Activated naive CD4-positive, alpha-beta T cell treated with anti-CD3 and anti-CD28 coated beads for 36 hours (primary cell): Measurements from ENCODE around the gene STAC2. TPM values are rescaled to one million over a fixed set of nuclear protein-coding genes. Genes with fewer than 3 reads are reported as not detected.
"Not testable (repeated sequence)": the region's sequence is repeated elsewhere in the genome, so short reads cannot be mapped to it uniquely, and the experiment has no call there.

Experiments
- CTCF ChIA-PET: fragments of 350-600 bp; sonication (Branson Sonifier 250); formaldehyde crosslinking; loops from one replicate; lab custom pipeline; 2021; ENCODE audit warnings: antibody characterized with exemption; lab: Charles Lee
- DNase-seq: peaks from one replicate; pipeline ENCODE4 v3.0.0-alpha.2; 2020
- H3K27ac Mint-ChIP-seq: one replicate; pipeline ENCODE4 v1.8.0; 2021; ENCODE audit warnings: mild to moderate bottlenecking, mixed read lengths
- H3K27me3 Mint-ChIP-seq: one replicate; pipeline ENCODE4 v1.8.0; 2021; ENCODE audit warnings: low read depth, mixed read lengths
- H3K36me3 Mint-ChIP-seq: one replicate; pipeline ENCODE4 v1.8.0; 2021; ENCODE audit warnings: low read depth, mixed read lengths
- H3K4me1 Mint-ChIP-seq: one replicate; pipeline ENCODE4 v1.8.0; 2021; ENCODE audit warnings: low read depth, mixed read lengths
- H3K4me3 Mint-ChIP-seq: one replicate; pipeline ENCODE4 v1.8.0; 2021; ENCODE audit warnings: mild to moderate bottlenecking, moderate library complexity, mixed read lengths
- H3K9me3 Mint-ChIP-seq: one replicate; pipeline ENCODE4 v1.8.0; 2021; ENCODE audit warnings: mixed read lengths
- intact Hi-C: fragments of 100-400 bp; cut with micrococcal nuclease; formaldehyde crosslinking; loops from one replicate; pipeline ENCODE4 v1.15.1; 2023
- total RNA-seq, 2 experiments: library from RNA; stranded (reverse); gene quantifications; one replicate each; pipeline ENCODE4 v1.2.3, GENCODE V29; 2021

Gene STAC2
- total RNA-seq, 2 experiments from 2014 or later: not detected

DNA sequence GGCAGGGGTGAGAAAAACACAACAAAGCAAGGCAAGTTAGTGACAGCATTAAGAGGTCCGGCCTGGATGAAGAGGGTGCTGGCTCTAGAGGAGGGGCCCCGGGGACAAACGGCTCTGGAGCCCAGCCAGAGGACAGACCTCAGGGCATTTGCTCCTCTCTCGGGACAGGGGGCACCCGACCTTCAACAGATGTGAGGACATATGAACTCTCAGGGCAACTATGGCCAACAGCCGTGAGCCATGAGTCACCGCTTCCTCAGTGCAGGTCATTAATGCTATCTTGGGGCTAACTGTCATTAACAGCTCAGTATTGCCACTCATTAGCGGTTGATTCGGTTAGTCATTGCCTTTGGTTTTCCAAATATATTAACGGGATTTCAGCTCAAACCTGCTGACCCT is 50.1 kb downstream of the STAC2 start:
- CTCF ChIA-PET: interaction anchor here (0.6 to 5.0 kb wide), 14 partner anchors 8 to 304 kb away, joined by 3 to 73 read pairs (median 6); partner anchors contain the start of gene ARL5C
- Mint-ChIP-seq H3K36me3 (no peaks in the 10 kb centered on the region), H3K4me1 (peaks cover 4% of the 10 kb centered on the region), H3K27me3 (no peaks in the 10 kb centered on the region), H3K9me3 (no peaks in the 10 kb centered on the region), H3K4me3 (no peak overlapping the region), H3K27ac (no peak overlapping the region)
- intact Hi-C loops: loop anchor here (1.0 kb wide), 1 partner anchor 192 kb away; no protein-coding TSS in a partner anchor
- DNase-seq: no peak

DNA sequence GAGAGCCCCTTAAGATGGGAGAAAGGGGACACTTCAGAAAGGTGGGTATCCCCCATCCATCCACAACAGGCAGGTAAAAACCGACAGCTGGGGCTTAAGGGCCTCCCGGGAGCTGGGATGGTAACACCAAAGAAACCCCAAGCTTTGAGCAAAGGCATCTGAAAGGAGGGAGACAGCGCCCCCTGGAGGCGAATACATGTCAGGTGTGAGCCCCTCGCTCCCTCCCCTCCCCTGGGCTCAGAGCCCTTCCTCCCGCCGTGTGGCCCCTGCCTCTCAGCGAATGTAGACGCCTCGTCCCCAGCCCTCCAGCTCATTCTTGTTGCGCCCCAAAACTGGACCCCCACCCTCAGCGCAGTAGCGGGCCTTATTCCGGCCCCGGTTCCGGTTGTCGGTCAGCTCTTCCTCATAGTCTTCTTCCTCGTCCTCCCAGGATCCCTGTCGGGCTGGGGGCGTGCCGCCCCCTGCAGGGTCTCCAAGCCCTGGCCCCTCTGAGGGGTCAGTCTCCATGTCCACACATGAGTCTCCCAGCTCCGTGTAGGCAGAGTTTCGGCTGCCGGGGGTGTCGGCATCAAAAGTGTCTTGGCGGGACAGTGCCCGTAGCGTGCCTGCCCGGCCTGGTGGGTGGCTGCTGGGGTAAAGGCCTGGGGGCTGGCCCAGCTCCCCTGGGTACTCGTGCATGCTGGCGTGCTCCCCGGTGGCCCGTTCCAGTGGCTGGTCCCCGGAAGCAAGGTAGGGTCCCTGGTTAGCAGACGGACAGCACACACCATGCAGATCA is 50.6 kb downstream of the STAC2 start:
- Mint-ChIP-seq H3K4me1 (peaks cover 4% of the 10 kb centered on the region), H3K4me3 (no peak overlapping the region), H3K27ac (no peak overlapping the region), H3K9me3 (no peaks in the 10 kb centered on the region), H3K27me3 (no peaks in the 10 kb centered on the region), H3K36me3 (no peaks in the 10 kb centered on the region)
- intact Hi-C loops: loop anchor here (1.0 kb wide), 1 partner anchor 192 kb away; no protein-coding TSS in a partner anchor
- DNase-seq: peak; percentile 85
- CTCF ChIA-PET: interaction anchor here (0.6 to 5.0 kb wide), 26 partner anchors 8 to 617 kb away, joined by 3 to 73 read pairs (median 4); partner anchors contain the start of genes ARL5C, PLXDC1 and RPL19

- no peak overlapping the region for H3K27ac Mint-ChIP-seq
- DNase-seq: no peak
- H3K27me3 Mint-ChIP-seq: peaks cover 5% of the 10 kb centered on the region
- no peaks in the 10 kb centered on the region for H3K9me3 Mint-ChIP-seq
- peaks cover 4% of the 10 kb centered on the region for H3K4me1 Mint-ChIP-seq
- CTCF ChIA-PET: interaction anchor here (0.8 to 5.0 kb wide), 17 partner anchors 9 to 196 kb away, joined by 3 to 73 read pairs (median 4); partner anchors contain the start of genes ARL5C, PLXDC1 and RPL19
- H3K4me3 Mint-ChIP-seq: no peak overlapping the region
- intact Hi-C loops: no loop called here
- H3K36me3 Mint-ChIP-seq: no peaks in the 10 kb centered on the region
These were observed 52.0 kb downstream of the STAC2 start for GRCh38 chr17:39173526-39174274.

DNA sequence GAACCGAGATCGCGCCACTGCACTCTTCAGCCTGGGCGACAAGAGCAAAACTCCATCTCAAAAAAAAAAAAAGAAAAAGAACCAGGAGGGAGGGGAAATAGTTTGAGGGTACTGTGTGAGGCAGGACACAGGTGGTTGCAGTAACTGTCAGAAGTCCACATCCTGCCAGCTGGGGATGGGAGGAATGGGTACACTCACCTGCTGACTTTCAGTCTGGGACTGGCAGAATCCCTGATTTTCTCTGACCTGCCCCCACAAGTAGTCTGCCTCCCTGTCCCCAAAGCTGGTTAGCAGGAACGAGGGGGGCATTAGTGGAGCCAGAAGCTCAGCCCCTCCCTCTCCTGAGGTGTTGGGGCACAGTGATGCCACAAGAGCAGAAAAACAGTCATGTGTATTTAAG is 52.7 kb downstream of the STAC2 start:
- no peak overlapping the region for H3K27ac Mint-ChIP-seq
- CTCF ChIA-PET: interaction anchor here (2.5 to 5.0 kb wide), 3 partner anchors 9 to 190 kb away, joined by 15 to 73 read pairs (median 44); partner anchors contain the start of genes ARL5C and PLXDC1
- no peak overlapping the region for H3K4me3 Mint-ChIP-seq
- H3K36me3 Mint-ChIP-seq: no peaks in the 10 kb centered on the region
- intact Hi-C loops: no loop called here
- peaks cover 7% of the 10 kb centered on the region for H3K27me3 Mint-ChIP-seq
- DNase-seq: no peak
- H3K4me1 Mint-ChIP-seq: peaks cover 4% of the 10 kb centered on the region
- no peaks in the 10 kb centered on the region for H3K9me3 Mint-ChIP-seq

- CTCF ChIA-PET: interaction anchor here (1.3 to 2.5 kb wide), 3 partner anchors 19 to 188 kb away, joined by 3 to 15 read pairs (median 7); partner anchors contain the start of gene PLXDC1
These were observed 53.8 kb downstream of the STAC2 start for GRCh38 chr17:39171933-39172332.

GRCh38 chr17:39170558-39170957 is 55.2 kb downstream of the STAC2 start:
- H3K27ac Mint-ChIP-seq: no peak overlapping the region
- DNase-seq: no peak
- H3K4me1 Mint-ChIP-seq: peaks cover 11% of the 10 kb centered on the region
- H3K4me3 Mint-ChIP-seq: no peak overlapping the region
- intact Hi-C loops: no loop called here
- no peaks in the 10 kb centered on the region for H3K9me3 Mint-ChIP-seq
- peaks cover 18% of the 10 kb centered on the region for H3K27me3 Mint-ChIP-seq
- CTCF ChIA-PET: interaction anchor here (0.7 to 2.4 kb wide), 2 partner anchors 127 to 187 kb away, joined by 3 to 7 read pairs; no protein-coding TSS in a partner anchor
- H3K36me3 Mint-ChIP-seq: no peaks in the 10 kb centered on the region

More at GRCh38 chr17:39171933-39172332, 53.8 kb downstream of the STAC2 start:
- Mint-ChIP-seq H3K4me3 (no peak overlapping the region), H3K27me3 (peaks cover 7% of the 10 kb centered on the region), H3K27ac (no peak overlapping the region), H3K36me3 (no peaks in the 10 kb centered on the region), H3K4me1 (peaks cover 9% of the 10 kb centered on the region), H3K9me3 (no peaks in the 10 kb centered on the region)
- DNase-seq: no peak
- intact Hi-C loops: no loop called here

DNA sequence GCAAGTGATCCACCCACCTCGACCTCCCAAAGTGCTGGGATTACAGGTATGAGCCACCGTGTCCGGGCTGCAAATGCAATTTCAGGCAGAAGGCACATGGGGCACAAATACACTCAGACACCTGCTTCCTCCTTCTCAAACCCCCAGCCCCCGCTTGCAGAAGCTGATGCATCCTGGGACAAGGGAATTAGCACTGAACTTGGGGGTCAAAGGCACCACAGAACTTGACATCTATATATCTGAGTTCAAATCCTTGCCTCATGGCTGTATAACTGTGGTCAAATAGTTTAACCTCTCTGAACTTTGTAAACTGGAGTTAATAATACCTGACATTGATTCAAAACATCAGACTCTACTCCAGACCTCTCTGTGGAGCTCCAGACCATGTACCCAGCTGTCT is 55.6 kb downstream of the STAC2 start:
- H3K4me1 Mint-ChIP-seq: peaks cover 12% of the 10 kb centered on the region

DNA sequence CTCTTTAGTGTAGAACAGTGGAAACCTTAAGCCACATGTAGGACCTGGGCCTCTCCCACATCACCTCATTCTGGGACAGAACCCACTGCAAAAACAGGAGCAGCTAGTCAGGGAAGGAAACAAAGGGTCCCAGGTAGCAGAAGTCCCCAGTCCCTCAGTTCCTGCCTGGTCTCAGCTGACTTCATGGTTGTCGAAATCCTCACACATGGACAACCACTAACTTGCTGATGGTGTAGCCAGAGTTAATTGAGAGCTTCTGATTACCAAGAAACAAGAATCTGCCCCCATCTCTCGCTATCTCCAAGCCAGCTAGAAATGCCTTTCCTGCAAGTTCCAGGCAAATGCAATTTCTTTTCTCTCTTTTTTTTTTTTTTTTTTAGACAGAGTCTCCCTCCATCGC is 56.2 kb downstream of the STAC2 start:
- Mint-ChIP-seq H3K36me3 (no peaks in the 10 kb centered on the region), H3K27me3 (peaks cover 23% of the 10 kb centered on the region), H3K4me1 (peaks cover 16% of the 10 kb centered on the region), H3K27ac (no peak overlapping the region), H3K4me3 (no peak overlapping the region), H3K9me3 (no peaks in the 10 kb centered on the region)
- intact Hi-C loops: loop anchor here (5.0 kb wide), 1 partner anchor 68 kb away; no protein-coding TSS in a partner anchor
- CTCF ChIA-PET: interaction anchor here (0.7 to 1.4 kb wide), 5 partner anchors 16 to 203 kb away, joined by 3 to 7 read pairs (median 4); no protein-coding TSS in a partner anchor
- DNase-seq: no peak

More for the DNA sequence above, 55.6 kb downstream of the STAC2 start:
- H3K9me3 Mint-ChIP-seq: no peaks in the 10 kb centered on the region
- intact Hi-C loops: no loop called here
- no peak overlapping the region for H3K4me3 Mint-ChIP-seq
- H3K27me3 Mint-ChIP-seq: peaks cover 18% of the 10 kb centered on the region
- H3K27ac Mint-ChIP-seq: no peak overlapping the region
- DNase-seq: no peak
- no peaks in the 10 kb centered on the region for H3K36me3 Mint-ChIP-seq
- CTCF ChIA-PET: interaction anchor here (0.7 to 2.4 kb wide), 7 partner anchors 17 to 203 kb away, joined by 3 to 7 read pairs (median 4); no protein-coding TSS in a partner anchor

- H3K4me3 Mint-ChIP-seq: no peak overlapping the region
- no peaks in the 10 kb centered on the region for H3K9me3 Mint-ChIP-seq
- CTCF ChIA-PET: interaction anchor here (0.6 to 1.4 kb wide), 4 partner anchors 9 to 427 kb away, joined by 3 to 7 read pairs (median 4); no protein-coding TSS in a partner anchor
- no peak overlapping the region for H3K27ac Mint-ChIP-seq
- no peak for DNase-seq
- intact Hi-C loops: loop anchor here (5.0 kb wide), 1 partner anchor 68 kb away; no protein-coding TSS in a partner anchor
- H3K36me3 Mint-ChIP-seq: no peaks in the 10 kb centered on the region
- peaks cover 18% of the 10 kb centered on the region for H3K4me1 Mint-ChIP-seq
- peaks cover 23% of the 10 kb centered on the region for H3K27me3 Mint-ChIP-seq
These were observed 56.6 kb downstream of the STAC2 start for GRCh38 chr17:39169101-39169500.

DNA sequence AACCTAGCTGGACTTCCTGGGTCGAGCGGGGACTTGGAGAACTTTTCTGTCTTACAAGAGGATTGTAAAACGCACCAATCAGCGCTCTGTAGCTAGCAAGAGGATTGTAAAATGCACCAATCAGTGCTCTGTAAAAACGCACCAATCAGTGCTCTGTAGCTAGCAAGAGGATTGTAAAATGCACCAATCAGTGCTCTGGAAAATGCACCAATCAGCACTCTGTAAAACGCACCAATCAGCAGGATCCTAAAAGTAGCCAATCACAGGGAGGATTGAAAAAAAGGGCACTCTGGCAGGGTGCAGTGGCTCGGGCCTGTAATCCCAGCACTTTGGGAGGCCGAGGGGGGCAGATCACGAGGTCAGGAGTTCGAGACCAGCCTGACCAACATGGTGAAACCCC is 57.2 kb downstream of the STAC2 start:
- not testable (repeated sequence) for H3K9me3 Mint-ChIP-seq, H3K27ac Mint-ChIP-seq, H3K36me3 Mint-ChIP-seq, H3K4me3 Mint-ChIP-seq, DNase-seq
- intact Hi-C loops: loop anchor here (5.0 kb wide), 1 partner anchor 69 kb away; no protein-coding TSS in a partner anchor
- peaks cover 19% of the 10 kb centered on the region for H3K4me1 Mint-ChIP-seq
- CTCF ChIA-PET: interaction anchor here (0.6 to 5.4 kb wide), 4 partner anchors 9 to 427 kb away, joined by 3 to 69 read pairs (median 3); partner anchors contain the start of gene PLXDC1
- H3K27me3 Mint-ChIP-seq: peaks cover 23% of the 10 kb centered on the region

DNA sequence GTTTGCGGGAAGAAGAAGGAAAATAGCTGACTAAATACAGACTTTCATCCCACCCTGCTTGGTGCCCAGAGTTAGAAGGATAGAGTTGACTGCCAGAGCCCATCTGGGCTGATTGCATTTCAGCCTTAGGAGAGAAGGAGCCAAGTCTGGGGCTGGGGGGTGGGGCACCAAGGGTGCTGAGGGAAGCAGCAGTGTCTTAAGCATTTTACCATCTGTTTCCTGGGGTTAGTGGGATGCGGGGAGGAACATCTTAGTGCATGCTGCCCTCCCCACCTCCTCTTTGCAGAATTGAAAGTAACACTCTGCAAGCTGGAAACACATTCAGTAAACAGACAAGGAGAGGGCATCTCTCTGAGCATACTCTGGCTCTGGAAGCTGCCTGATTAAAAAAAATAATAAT is 58.3 kb downstream of the STAC2 start:
- Mint-ChIP-seq H3K4me3 (no peak overlapping the region), H3K36me3 (no peaks in the 10 kb centered on the region), H3K27ac (no peak overlapping the region), H3K27me3 (peaks cover 23% of the 10 kb centered on the region), H3K9me3 (no peaks in the 10 kb centered on the region), H3K4me1 (peaks cover 16% of the 10 kb centered on the region)
- CTCF ChIA-PET: interaction anchor here (0.8 to 6.7 kb wide), 3 partner anchors 8 to 65 kb away, joined by 3 to 73 read pairs (median 69); partner anchors contain the start of gene PLXDC1
- DNase-seq: no peak
- intact Hi-C loops: loop anchor here (5.0 kb wide), 1 partner anchor 70 kb away; no protein-coding TSS in a partner anchor
